WERI-Rb-1 (cell line): Measurements from ENCODE around the gene EFEMP1.

Experiments used
- DNase-seq: peaks from one replicate; pipeline ENCODE4 v3.0.0-alpha.2; 2020
- H3K27ac ChIP-seq: fragments of 250-450 bp; sonication (Bioruptor Pico); 2 replicates; pipeline ENCODE4 v1.5.1; 2020; ENCODE audit warnings: mild to moderate bottlenecking, moderate library complexity
- H3K27me3 ChIP-seq: fragments of 250-450 bp; sonication (Bioruptor Pico); 2 replicates; pipeline ENCODE4 v1.5.1; 2021; ENCODE audit warnings: mild to moderate bottlenecking, low read depth, moderate library complexity; ENCODE audit not compliant: insufficient read depth, severe bottlenecking
- H3K36me3 ChIP-seq: fragments of 250-450 bp; sonication (Bioruptor Pico); 2 replicates; pipeline ENCODE4 v1.5.1; 2020; ENCODE audit warnings: mild to moderate bottlenecking, moderate library complexity
- H3K4me3 ChIP-seq: 2 replicates; pipeline ENCODE4 v1.5.1; 2011; ENCODE audit warnings: low read depth, mild to moderate bottlenecking, control low read depth, low read length
- H3K9me3 ChIP-seq: fragments of 250-450 bp; sonication (Bioruptor Pico); 2 replicates; pipeline ENCODE4 v1.5.1; 2021; ENCODE audit warnings: mild to moderate bottlenecking, moderate library complexity; ENCODE audit not compliant: severe bottlenecking
- CTCF ChIP-seq: IDR thresholded peaks from 2 replicates; pipeline ENCODE4 v1.5.1; 2011; ENCODE audit warnings: low read depth, mild to moderate bottlenecking, control low read depth, inconsistent platforms, low read length

Gene EFEMP1

GRCh38 chr2:55916473-55917049, 7.0 kb downstream of the EFEMP1 start:
- no peak for DNase-seq
- Histone ChIP-seq H3K27ac (no peak overlapping the region), H3K4me3 (no peak overlapping the region), H3K36me3 (no peaks in the 10 kb centered on the region), H3K9me3 (no peaks in the 10 kb centered on the region), H3K27me3 (no peaks in the 10 kb centered on the region)
- no peak for TF ChIP-seq CTCF

GRCh38 chr2:55914786-55915185, 8.8 kb downstream of the EFEMP1 start:
- Histone ChIP-seq H3K36me3 (no peaks in the 10 kb centered on the region), H3K4me3 (no peak overlapping the region), H3K27me3 (no peaks in the 10 kb centered on the region), H3K9me3 (no peaks in the 10 kb centered on the region), H3K27ac (no peak overlapping the region)
- DNase-seq, result no peak
- TF ChIP-seq CTCF, result no peak

GRCh38 chr2:55912926-55913325, 10.7 kb downstream of the EFEMP1 start:
- Histone ChIP-seq H3K36me3 (no peaks in the 10 kb centered on the region), H3K27me3 (no peaks in the 10 kb centered on the region), H3K9me3 (no peaks in the 10 kb centered on the region), H3K27ac (no peak overlapping the region), H3K4me3 (no peak overlapping the region)
- no peak for TF ChIP-seq CTCF
- no peak for DNase-seq

- no peak for TF ChIP-seq CTCF
- no peaks in the 10 kb centered on the region for H3K36me3 ChIP-seq
- H3K9me3 ChIP-seq, result no peaks in the 10 kb centered on the region
- DNase-seq, result no peak
- no peak overlapping the region for H3K4me3 ChIP-seq
- no peaks in the 10 kb centered on the region for H3K27me3 ChIP-seq
- no peak overlapping the region for H3K27ac ChIP-seq
These were observed 13.5 kb downstream of the EFEMP1 start for GRCh38 chr2:55910077-55910476.

- no peak overlapping the region for H3K27ac ChIP-seq
- no peak overlapping the region for H3K4me3 ChIP-seq
- H3K36me3 ChIP-seq, result no peaks in the 10 kb centered on the region
- no peak for DNase-seq
- TF ChIP-seq CTCF, result no peak
- no peaks in the 10 kb centered on the region for H3K9me3 ChIP-seq
- no peaks in the 10 kb centered on the region for H3K27me3 ChIP-seq
These were observed 15.9 kb downstream of the EFEMP1 start for GRCh38 chr2:55907686-55908085.

GRCh38 chr2:55906993-55907392, 16.6 kb downstream of the EFEMP1 start:
- no peak for DNase-seq
- TF ChIP-seq CTCF, result no peak
- no peaks in the 10 kb centered on the region for H3K36me3 ChIP-seq

More at GRCh38 chr2:55906993-55907392, 16.6 kb downstream of the EFEMP1 start:
- Histone ChIP-seq H3K9me3 (no peaks in the 10 kb centered on the region), H3K27me3 (no peaks in the 10 kb centered on the region), H3K4me3 (no peak overlapping the region), H3K27ac (no peak overlapping the region)
